GM10266 (cell line): ENCODE data around the gene OR13A1.
"Not testable (repeated sequence)": the region's sequence is repeated elsewhere in the genome, so short reads cannot be mapped to it uniquely, and the experiment has no call there.

ENCODE experiments used
- DNase-seq: peaks from one replicate; pipeline ENCODE4 v3.0.0; 2012; ENCODE audit errors: extremely low spot score
- TF ChIP-seq, protein P1 (sequence below): IDR thresholded peaks from 2 replicates; pipeline ENCODE4 v1.5.1; 2012; ENCODE audit warnings: mild to moderate bottlenecking, low read depth; ENCODE audit not compliant: control insufficient read depth, insufficient read depth; ENCODE audit errors: missing control alignments

OR13A1 gene

DNA sequence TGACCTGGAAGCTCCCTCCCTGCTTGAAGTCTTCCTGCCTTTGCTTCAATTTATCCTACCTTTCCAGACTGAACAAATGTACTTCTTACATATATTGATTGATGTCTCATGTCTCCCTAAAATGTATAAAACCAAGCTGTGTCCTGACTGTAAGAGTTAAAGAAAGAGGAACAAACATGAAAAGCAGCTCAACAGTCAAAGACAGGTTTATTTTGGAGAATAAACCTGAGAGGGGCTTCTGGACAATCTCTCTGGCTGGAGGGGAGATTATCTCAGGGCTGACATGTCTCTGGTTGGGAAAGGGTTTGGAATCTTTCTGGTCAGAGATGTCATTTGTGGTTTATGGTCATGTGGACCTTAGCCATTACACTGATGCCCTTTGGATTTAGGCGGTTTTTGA lies 41.0 kb downstream of the OR13A1 start:
- TF ChIP-seq, protein P1, sequence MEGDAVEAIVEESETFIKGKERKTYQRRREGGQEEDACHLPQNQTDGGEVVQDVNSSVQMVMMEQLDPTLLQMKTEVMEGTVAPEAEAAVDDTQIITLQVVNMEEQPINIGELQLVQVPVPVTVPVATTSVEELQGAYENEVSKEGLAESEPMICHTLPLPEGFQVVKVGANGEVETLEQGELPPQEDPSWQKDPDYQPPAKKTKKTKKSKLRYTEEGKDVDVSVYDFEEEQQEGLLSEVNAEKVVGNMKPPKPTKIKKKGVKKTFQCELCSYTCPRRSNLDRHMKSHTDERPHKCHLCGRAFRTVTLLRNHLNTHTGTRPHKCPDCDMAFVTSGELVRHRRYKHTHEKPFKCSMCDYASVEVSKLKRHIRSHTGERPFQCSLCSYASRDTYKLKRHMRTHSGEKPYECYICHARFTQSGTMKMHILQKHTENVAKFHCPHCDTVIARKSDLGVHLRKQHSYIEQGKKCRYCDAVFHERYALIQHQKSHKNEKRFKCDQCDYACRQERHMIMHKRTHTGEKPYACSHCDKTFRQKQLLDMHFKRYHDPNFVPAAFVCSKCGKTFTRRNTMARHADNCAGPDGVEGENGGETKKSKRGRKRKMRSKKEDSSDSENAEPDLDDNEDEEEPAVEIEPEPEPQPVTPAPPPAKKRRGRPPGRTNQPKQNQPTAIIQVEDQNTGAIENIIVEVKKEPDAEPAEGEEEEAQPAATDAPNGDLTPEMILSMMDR = no peak
- no peak for DNase-seq

DNA sequence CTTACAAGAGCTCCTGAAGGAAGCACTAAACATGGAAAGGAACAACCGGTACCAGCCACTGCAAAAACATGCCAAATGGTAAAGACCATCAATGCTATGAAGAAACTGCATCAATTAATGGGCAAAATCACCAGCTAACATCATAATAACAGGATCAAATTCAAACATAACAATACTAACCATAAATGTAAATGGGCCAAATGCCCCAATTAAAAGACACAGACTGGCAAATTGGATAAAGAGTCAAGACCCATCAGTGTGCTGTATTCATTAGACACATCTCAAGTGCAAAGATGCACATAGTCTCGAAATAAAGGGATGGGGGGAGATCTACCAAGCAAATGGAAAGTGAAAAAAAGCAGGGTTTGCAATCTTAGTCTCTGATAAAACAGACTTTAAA lies 47.6 kb downstream of the OR13A1 start:
- not testable (repeated sequence) for DNase-seq

DNA sequence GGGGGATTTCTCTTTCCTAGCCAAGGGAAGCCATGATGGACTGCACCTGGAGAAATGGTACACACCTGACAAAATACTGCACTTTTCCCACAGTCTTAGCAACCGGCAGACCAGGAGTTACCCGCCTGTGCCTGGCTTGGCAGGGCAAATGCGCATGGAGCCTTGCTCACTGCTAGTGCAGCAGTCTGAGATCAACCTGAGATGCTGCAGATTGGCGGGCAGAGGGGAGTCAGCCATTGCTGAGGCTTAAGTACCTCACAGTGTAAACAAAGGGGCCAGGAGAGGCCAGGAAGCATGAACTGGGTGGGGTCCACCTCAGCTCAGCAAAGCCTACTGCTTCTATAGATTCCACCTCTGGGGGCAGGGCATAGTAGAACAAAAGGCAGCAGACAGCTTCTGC lies 49.4 kb downstream of the OR13A1 start:
- TF ChIP-seq, protein P1 = no peak
- no peak for DNase-seq

DNA sequence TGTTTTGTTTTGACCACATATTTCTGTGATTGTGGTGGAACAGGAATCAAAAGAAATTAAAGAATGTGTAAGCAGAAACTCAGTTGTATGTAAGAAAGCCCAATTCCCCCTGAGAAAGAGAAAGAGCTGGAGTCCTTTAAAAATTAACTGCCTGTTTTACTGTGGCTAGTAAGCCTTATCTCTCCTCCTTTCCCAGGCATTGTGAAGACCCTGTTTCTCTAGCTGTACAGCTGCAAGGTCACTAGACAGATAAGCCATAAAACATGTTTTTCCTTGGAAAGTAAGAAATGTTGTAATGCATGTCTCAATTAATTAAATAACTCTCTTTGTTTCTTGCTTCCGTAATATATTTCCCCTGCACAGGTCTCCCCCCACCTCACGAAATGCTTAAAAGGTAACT lies 53.5 kb downstream of the OR13A1 start:
- TF ChIP-seq, protein P1 = no peak
- DNase-seq = no peak

DNA sequence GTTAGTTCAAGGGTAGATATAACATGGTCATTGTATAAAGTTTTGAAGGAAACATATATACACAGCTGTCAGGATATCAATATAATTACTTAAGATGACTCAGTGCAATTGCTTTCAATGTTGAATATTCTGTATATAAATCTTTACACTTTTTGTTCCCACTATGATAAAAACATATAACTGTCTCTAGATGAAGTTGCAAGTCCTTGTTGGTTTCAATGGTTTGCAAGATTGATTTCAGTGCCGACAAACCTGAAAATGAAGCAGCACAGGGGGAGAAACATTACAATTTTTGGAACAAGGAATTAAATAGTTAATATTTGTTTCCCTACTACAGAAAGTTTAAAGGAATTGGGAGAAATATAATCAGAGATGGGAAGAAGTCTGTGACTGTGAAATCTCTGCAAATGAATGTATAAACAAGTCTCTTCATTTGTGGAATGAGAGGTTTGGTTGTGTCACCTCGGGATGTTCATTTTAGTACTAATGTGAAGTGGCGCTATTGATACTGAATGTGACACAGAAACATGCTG lies 54.1 kb downstream of the OR13A1 start:
- TF ChIP-seq, protein P1 = no peak
- no peak for DNase-seq

DNA sequence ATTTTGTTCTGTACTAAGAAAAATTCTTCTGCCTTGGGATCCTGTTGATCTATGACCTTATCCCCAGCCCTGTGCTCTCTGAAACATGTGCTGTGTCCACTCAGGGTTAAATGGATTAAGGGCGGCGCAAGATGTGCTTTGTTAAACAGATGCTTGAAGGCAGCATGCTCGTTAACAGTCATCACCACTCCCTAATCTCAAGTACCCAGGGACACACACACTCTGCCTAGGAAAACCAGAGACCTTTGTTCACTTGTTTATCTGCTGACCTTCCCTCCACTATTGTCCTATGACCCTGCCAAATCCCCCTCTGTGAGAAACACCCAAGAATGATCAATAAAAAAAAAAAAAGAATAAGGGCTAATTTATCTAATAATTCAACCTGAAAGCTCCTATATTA lies 54.8 kb downstream of the OR13A1 start:
- DNase-seq = not testable (repeated sequence)

DNA sequence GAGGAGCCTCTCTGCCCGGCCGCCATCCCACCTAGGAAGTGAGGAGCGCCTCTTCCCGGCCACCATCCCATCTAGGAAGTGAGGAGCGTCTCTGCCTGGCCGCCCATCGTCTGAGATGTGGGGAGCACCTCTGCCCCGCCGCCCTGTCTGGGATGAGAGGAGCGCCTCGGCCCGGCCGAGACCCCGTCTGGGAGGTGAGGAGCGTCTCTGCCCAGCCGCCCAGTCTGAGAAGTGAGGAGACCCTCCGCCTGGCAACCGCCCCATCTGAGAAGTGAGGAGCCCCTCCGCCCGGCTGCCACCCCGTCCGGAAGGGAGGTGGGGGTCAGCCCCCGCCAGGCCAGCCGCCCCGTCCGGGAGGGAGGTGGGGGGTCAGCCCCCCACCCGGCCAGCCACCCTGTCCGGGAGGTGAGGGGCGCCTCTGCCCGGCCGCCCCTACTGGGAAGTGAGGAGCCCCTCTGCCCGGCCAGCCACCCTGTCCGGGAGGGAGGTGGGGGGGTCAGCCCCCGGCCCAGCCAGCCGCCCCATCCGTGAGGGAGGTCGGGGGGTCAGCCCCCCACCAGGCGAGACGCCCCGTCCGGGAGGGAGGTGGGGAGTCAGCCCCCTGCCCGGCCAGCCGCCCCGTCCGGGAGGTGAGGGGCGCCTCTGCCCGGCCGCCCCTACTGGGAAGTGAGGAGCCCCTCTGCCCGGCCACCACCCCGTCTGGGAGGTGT lies 55.5 kb downstream of the OR13A1 start:
- DNase-seq = not testable (repeated sequence)

DNA sequence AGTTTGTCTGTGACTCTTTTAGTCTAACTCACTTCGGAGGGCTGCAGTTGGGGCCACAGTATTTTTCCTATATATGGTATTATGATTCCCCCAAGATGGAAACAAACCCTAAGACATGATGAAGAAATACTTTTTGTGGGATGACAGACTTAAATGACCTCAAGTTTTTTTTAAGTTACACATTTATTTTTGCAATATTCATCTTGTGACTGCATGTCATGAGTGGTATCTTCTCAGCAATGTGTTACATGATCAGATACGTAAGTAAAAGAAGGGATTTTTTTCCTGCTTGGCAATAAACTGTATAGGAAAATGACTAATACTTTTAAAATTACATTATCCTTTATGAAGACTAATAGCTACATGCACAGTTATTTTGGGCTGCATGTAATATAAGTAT lies 57.8 kb downstream of the OR13A1 start:
- no peak for DNase-seq
- TF ChIP-seq, protein P1 = no peak

DNA sequence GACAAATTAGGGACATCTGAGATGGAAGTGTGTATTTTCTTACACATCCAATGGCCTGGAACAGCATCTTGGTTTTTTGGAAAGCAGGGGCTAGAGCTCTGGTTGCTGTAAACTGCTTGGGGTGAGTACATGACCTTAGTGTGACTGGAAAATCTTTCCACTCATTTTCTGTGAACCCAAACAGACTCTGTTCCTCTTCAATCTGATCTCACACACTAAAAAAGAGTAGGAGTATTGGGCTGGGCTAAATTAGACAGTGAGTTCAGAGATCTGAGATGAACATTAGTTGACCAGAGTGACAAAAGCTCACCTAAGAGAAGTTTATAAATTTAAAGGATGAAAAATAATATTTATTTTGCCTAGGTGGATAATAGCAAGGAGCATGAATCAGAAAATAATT lies 59.2 kb downstream of the OR13A1 start:
- TF ChIP-seq, protein P1 = no peak
- DNase-seq = no peak
